ENCODE results near the gene ACTL10.

ACTL10 gene

DNA sequence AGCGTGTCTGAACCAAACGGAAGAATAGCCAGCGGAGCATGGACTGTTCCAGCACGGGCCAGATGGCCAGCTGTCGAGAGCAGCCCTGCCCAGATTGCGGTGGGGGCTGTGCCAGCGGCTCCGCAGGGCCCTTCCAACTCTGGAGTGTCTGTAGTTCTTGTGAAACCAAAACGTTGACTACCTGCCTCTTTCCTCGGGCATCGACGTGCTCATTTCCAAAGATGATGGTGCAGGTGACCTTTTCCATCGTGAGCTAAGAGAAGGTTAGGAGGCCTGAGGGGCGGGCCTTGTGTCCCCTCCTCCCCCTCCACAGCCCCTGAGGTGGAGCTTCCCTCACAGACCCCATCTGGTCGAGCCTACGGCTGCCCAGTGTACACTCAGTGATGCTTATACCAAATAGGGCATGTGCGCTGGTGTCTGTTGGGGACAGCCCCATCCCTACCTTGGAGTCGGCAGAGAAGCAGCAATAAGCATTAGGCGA, 17.5 kb upstream of the ACTL10 start:
- peak; percentile 55 for DNase-seq (ENCODE audit: low spot score)

GRCh38 chr20:33650111-33650752, 16.5 kb upstream of the ACTL10 start:
- DNase-seq (ENCODE audit: low spot score): no peak

DNA sequence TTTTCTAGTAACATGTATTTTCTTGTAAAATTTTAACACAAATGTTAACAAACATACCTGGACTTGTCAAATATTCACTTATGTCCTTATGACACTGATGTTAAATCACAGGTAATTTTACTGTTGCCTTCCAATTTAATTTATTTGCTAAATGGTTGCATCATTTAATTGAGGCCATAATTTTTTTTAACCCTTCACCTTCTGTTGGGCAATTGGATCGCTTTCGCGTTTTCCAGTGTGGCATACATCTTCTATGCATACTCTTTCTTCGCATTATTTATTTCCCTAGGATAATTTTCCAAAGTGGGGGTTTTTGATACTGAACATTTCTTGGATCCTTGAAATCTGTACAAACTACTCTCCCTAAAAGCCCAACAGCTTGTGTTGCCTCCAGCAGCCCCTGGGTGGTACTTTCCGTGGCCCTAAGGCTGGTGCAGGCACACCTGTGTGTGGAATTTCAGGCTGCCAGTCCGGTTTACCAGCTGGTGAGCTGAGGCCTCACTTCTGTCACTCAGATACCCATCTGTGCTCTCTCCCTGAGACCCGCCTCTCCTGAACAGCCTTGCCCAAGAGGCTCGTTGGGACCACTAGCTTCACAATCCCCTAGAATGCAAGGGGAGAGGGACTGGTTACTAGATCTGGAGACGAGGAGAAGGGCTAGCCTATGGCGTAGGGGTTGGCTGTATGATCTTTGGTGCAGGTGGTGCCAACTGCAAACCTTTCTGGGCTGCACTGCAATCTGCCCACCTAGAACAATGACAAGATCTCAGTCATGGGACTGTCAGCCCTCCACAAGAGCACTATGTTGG, 15.8 kb upstream of the ACTL10 start:
- DNase-seq (ENCODE audit: low spot score): no peak

DNA sequence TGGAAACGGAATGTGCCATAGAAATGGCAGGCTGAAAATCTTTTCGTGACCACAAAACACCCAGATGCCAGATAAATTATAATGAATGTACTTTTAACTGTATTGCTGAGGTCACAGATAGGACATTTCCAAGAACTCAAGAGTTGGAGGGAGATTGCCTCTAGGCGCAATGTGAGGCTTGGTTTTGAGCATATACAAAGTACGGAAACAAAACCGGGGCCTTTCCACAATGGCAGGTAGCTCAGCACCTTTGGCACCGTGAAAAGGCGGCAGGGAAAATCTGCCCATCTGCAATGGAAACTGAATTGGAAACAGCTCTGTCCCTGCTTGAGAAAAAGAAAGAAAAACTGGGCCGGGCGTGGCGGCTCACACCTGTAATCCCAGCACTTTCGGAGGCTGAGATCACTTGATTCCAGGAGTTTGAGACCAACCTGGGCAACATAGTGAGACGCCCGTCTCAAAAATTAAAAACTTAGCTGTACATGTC, 15.1 kb upstream of the ACTL10 start:
- no peak for DNase-seq (ENCODE audit: low spot score)

DNA sequence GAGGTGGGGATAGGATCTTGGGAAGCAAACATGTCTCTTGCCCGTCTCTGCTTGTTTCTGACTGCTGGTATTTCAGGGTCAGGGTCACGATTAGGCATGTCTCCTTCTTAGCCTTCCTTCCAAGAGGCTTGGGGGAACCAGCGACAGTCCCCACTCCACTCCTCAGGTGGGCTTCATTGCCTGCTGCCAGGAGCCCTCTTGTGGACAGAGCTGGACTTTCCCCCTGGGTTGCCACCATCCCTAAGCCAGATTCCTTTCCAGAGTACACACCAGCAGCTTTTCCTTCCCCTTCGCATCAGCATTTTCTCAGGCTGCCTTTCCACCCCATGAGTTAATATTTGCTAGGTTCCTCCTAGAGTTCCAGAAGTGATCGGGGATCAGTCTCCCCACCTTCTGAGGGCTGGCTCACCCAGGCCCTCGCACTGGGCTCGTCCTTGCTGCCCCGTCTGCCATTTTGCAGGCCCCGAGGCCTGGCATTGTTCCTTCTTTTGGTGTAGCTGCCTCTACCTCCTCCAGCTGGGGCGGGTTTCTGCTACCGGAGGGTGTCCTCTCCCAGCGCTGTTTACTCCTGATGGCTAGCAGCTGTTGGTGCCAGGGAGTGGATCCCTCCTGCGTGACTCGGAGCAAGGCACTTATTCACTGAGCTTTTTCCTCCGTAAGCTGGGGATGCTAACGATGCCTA, 13.4 kb upstream of the ACTL10 start:
- peak; percentile 69 for DNase-seq (ENCODE audit: low spot score)

DNA sequence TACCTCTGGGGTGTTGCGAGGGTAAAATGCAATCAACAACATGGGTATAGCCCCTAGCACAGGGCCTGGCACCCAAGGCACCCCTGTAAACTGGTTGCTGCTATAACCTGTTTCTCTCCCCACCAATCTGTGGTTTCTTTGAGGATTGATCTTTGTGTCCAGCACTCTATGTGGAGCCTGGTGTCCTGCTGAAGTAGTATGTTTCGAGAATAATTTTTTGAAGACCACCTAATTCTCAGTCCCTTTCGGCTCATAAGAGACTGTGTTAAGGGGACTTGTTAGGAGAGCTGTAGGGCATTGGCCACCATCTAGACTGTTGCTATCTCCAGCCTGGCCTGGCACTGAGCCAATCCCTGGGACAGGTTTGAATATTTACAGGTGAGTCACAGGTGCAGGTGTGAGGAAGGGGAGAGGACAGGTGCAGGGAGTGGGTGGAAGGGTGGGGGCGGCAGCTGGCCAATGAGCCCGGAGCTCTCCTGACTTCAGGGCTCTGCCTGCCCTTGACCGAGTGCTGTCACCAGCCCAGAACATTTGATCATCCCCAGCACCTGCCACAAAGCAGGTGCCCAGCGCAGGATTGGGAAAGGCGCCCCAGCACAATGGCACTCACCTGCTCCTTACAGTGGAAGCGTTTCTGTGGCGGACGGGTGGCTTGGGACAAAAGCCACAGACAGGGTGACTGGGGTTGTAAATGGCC, 12.7 kb upstream of the ACTL10 start:
- DNase-seq (ENCODE audit: low spot score): no peak

GRCh38 chr20:33654680-33655161, 12.0 kb upstream of the ACTL10 start:
- no peak for DNase-seq (ENCODE audit: low spot score)

DNA sequence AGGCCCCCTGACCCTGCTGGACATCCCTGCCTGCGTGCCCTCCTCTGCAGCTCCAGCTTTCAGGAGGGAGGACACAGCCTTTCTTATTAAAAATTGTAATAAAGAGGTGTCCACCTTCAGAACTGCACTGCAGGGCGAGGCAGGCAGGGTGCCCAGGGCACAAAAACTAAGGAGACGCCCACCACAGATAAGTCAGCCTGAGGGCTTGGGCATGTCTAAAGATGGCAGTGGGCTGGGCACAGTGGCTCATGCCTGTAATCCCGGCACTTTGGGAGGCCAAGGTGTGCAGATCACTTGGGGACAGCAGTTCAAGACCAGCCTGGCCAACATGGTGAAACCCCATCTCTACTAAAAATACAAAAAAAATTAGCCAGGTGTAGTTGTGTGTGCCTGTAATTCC, 11.6 kb upstream of the ACTL10 start:
- no peak for DNase-seq (ENCODE audit: low spot score)

GRCh38 chr20:33656010-33656782, 10.5 kb upstream of the ACTL10 start:
- DNase-seq (ENCODE audit: low spot score): no peak

GRCh38 chr20:33656783-33657703, 9.7 kb upstream of the ACTL10 start:
- DNase-seq (ENCODE audit: low spot score): no peak

DNA sequence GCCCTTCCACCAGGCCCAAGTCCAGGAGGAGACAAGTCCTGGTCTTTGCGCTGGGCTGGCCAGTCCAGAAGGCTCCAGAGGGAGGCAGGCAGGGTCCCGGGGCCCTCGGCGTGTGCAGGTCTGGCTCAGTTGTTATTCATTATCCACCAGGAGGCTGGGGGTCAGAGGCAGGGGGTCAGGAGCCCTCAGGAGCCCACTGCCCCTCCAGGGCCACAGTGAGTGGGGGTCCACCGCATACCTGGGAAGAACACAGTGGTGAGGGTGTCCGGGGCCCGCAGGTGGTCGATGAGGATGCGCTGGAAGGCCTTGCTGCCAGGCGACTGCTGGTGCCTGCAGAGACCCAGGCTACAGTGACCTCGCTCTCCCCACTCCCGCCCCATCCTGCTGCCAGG, 9.0 kb upstream of the ACTL10 start:
- no peak for DNase-seq (ENCODE audit: low spot score)

- DNase-seq (ENCODE audit: low spot score): no peak
Observed at GRCh38 chr20:33658510-33658909, 8.2 kb upstream of the ACTL10 start.

DNA sequence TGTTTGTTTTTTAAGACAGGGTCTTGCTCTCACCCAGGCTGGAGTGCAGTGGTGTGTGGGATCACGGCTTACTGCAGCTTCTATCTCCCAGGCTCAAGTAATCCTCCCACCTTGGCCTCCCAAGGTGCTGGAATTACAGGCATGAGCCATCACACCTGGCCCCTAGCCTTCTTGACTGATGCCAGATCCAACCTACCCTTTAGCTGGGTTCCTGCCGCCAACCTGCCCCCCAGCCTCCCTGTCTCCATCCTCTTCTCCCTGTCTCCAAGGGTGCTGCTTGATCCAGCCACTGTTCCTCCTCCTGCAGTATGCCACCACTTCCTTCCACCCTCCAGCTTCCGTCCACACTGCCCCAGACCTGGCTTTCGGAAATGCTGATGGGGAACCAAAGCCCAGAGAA, 7.8 kb upstream of the ACTL10 start:
- DNase-seq (ENCODE audit: low spot score): no peak

- DNase-seq (ENCODE audit: low spot score): no peak
Observed at GRCh38 chr20:33659341-33660034, 7.3 kb upstream of the ACTL10 start.

- no peak for DNase-seq (ENCODE audit: low spot score)
Observed at GRCh38 chr20:33660035-33660684, 6.6 kb upstream of the ACTL10 start.

- DNase-seq (ENCODE audit: low spot score): no peak
Observed at GRCh38 chr20:33660685-33661058, 6.1 kb upstream of the ACTL10 start.

GRCh38 chr20:33662172-33662571, 4.6 kb upstream of the ACTL10 start, which contains the start of gene C20orf144:
C20orf144 (plus strand) TSS chr20:33662327; CDS start chr20:33662346, 19 bp downstream.
- DNase-seq (ENCODE audit: low spot score): no peak

DNA sequence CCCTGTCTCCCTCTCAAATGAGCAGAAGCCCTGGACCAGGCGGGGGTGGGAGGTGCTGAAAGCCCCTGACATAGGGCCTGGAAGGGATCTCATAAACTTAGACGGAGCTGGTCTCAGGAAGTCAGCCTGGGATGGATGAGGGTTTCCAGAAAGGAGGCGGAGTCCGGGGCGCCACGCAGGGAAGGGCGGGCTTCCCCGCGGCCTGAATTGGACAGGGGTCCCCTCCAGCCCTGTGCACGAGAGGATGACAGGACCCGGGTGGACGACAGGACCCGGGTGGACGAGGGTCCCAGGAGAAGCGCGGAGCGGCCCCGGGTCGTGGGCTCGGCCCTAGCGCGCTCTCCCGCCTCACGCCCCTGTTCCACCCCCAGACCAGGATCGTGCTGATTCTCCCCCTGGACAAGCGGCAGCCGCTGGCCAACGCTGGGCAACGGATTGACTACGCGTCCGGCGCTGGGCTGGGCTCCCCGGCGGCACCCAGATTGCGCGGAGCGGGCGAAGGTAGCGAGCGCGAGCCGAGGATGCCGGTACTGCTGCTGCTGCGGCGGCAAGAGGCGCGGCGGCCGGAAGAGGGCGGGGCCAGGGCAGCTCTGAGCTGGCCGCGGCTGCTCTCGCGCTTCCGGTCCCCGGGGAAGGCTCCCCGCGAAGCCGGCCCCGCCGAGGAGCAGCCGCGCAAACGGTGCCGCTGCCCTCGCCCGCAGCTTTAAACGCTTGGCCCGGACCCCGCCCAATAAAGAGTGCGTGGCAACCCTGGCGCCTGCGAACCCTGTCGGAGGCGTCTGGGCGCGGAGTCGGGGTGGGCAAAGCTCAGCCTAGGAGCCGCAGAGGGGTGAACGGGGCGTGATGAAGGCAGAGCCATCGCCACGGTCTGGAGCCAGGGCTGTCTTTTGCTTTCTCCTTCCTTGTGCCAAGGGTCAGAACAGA, 3.3 kb upstream of the ACTL10 start:
- no peak for DNase-seq (ENCODE audit: low spot score)

Measured in pons (tissue), 1 donor.